ENCODE data around the gene NEK2. TPM values are rescaled to one million over a fixed set of nuclear protein-coding genes. Genes with fewer than 3 reads are reported as not detected.
"Not testable (repeated sequence)": the region's sequence is repeated elsewhere in the genome, so short reads cannot be mapped to it uniquely, and the experiment has no call there.

Gene NEK2
- total RNA-seq, 1 experiment from 2014 or later, result 44.5 TPM

- CTCF ChIA-PET, result interaction anchor here (0.6 to 18.0 kb wide), 14 partner anchors 9 to 791 kb away, joined by 3 to 242 read pairs (median 6); partner anchors contain the start of genes DTL, INTS7 and NEK2
- peaks cover 3% of the 10 kb centered on the region for H3K4me1 Mint-ChIP-seq (ENCODE audit: insufficient read depth, unreplicated experiment)
- POLR2A ChIA-PET, result interaction anchor here (0.7 to 2.9 kb wide), 3 partner anchors 256 to 349 kb away, joined by 3 to 10 read pairs (median 3); partner anchors contain the start of genes DTL and INTS7
Measured at GRCh38 chr1:211685823-211686222, 10.4 kb upstream of the NEK2 start.

GRCh38 chr1:211684791-211685190 is 9.4 kb upstream of the NEK2 start:
- Mint-ChIP-seq H3K27me3 (ENCODE audit: insufficient read depth, unreplicated experiment) (peaks cover 12% of the 10 kb centered on the region), H3K9me3 (ENCODE audit: unreplicated experiment) (no peaks in the 10 kb centered on the region), H3K4me1 (ENCODE audit: insufficient read depth, unreplicated experiment) (peaks cover 8% of the 10 kb centered on the region), H3K4me3 (ENCODE audit: unreplicated experiment) (no peak overlapping the region), H3K27ac (ENCODE audit: low read depth, unreplicated experiment) (no peak overlapping the region), H3K36me3 (ENCODE audit: insufficient read depth, unreplicated experiment) (no peaks in the 10 kb centered on the region)
- intact Hi-C loops (cut with micrococcal nuclease), result loop anchor here (5.0 kb wide), 2 partner anchors 148 to 608 kb away; partner anchors contain the start of gene LPGAT1
- no TSS peak for BruUV-seq (replicated peaks)
- no peak for DNase-seq (ENCODE audit: unreplicated experiment)
- ChIA-PET CTCF (interaction anchor here (0.5 to 18.0 kb wide), 22 partner anchors 10 to 773 kb away, joined by 3 to 242 read pairs (median 3); partner anchors contain the start of genes DTL, INTS7 and NEK2), POLR2A (interaction anchor here (0.6 to 2.9 kb wide), 4 partner anchors 10 to 1105 kb away, joined by 3 to 10 read pairs (median 3); partner anchors contain the start of genes DTL and INTS7)
- no peak for TF ChIP-seq CTCF (IDR thresholded peaks at IDR 0.05; ENCODE audit: unreplicated experiment)

More at GRCh38 chr1:211685823-211686222, 10.4 kb upstream of the NEK2 start:
- Mint-ChIP-seq H3K27me3 (ENCODE audit: insufficient read depth, unreplicated experiment) (peaks cover 12% of the 10 kb centered on the region), H3K27ac (ENCODE audit: low read depth, unreplicated experiment) (no peak overlapping the region), H3K4me3 (ENCODE audit: unreplicated experiment) (no peak overlapping the region), H3K9me3 (ENCODE audit: unreplicated experiment) (no peaks in the 10 kb centered on the region), H3K36me3 (ENCODE audit: insufficient read depth, unreplicated experiment) (no peaks in the 10 kb centered on the region)
- no TSS peak for BruUV-seq (replicated peaks)
- DNase-seq (ENCODE audit: unreplicated experiment), result no peak
- no peak for TF ChIP-seq CTCF (IDR thresholded peaks at IDR 0.05; ENCODE audit: unreplicated experiment)
- intact Hi-C loops (cut with micrococcal nuclease), result no loop called here

- intact Hi-C loops (cut with micrococcal nuclease), result loop anchor here (5.0 kb wide), 2 partner anchors 148 to 608 kb away; partner anchors contain the start of gene LPGAT1
- no peak for TF ChIP-seq CTCF (IDR thresholded peaks at IDR 0.05; ENCODE audit: unreplicated experiment)
- Mint-ChIP-seq H3K27ac (ENCODE audit: low read depth, unreplicated experiment) (no peak overlapping the region), H3K36me3 (ENCODE audit: insufficient read depth, unreplicated experiment) (no peaks in the 10 kb centered on the region), H3K4me3 (ENCODE audit: unreplicated experiment) (no peak overlapping the region), H3K4me1 (ENCODE audit: insufficient read depth, unreplicated experiment) (peaks cover 8% of the 10 kb centered on the region), H3K9me3 (ENCODE audit: unreplicated experiment) (no peaks in the 10 kb centered on the region), H3K27me3 (ENCODE audit: insufficient read depth, unreplicated experiment) (peaks cover 12% of the 10 kb centered on the region)
- ChIA-PET CTCF (interaction anchor here (0.5 to 18.0 kb wide), 16 partner anchors 14 to 1109 kb away, joined by 3 to 242 read pairs (median 4); partner anchors contain the start of genes DTL and INTS7), POLR2A (interaction anchor here (0.6 to 2.9 kb wide), 4 partner anchors 10 to 1106 kb away, joined by 3 to 10 read pairs (median 3); partner anchors contain the start of genes DTL and INTS7)
- no peak for DNase-seq (ENCODE audit: unreplicated experiment)
- no TSS peak for BruUV-seq (replicated peaks)
Measured at GRCh38 chr1:211684331-211684730, 8.9 kb upstream of the NEK2 start.

- H3K36me3 Mint-ChIP-seq (ENCODE audit: insufficient read depth, unreplicated experiment), result no peaks in the 10 kb centered on the region
- no peak for DNase-seq (ENCODE audit: unreplicated experiment)
- intact Hi-C loops (cut with micrococcal nuclease), result loop anchor here (5.0 kb wide), 2 partner anchors 149 to 609 kb away; partner anchors contain the start of gene LPGAT1
- H3K9me3 Mint-ChIP-seq (ENCODE audit: unreplicated experiment), result no peaks in the 10 kb centered on the region
- TF ChIP-seq CTCF (IDR thresholded peaks at IDR 0.05; ENCODE audit: unreplicated experiment), result no peak
- peaks cover 9% of the 10 kb centered on the region for H3K27me3 Mint-ChIP-seq (ENCODE audit: insufficient read depth, unreplicated experiment)
- no TSS peak for BruUV-seq (replicated peaks)
- H3K27ac Mint-ChIP-seq (ENCODE audit: low read depth, unreplicated experiment), result no peak overlapping the region
- peaks cover 8% of the 10 kb centered on the region for H3K4me1 Mint-ChIP-seq (ENCODE audit: insufficient read depth, unreplicated experiment)
- CTCF ChIA-PET, result interaction anchor here (0.5 to 18.0 kb wide), 20 partner anchors 9 to 1110 kb away, joined by 3 to 242 read pairs (median 8); partner anchors contain the start of genes DTL and INTS7
- POLR2A ChIA-PET, result interaction anchor here (0.7 to 3.5 kb wide), 6 partner anchors 14 to 352 kb away, joined by 3 to 43 read pairs (median 4); partner anchors contain the start of genes DTL and INTS7
- no peak overlapping the region for H3K4me3 Mint-ChIP-seq (ENCODE audit: unreplicated experiment)
Measured at GRCh38 chr1:211683396-211684297, 8.2 kb upstream of the NEK2 start.

GRCh38 chr1:211682186-211682585 is 6.8 kb upstream of the NEK2 start:
- CTCF ChIA-PET, result interaction anchor here (0.6 to 18.0 kb wide), 29 partner anchors 11 to 1865 kb away, joined by 3 to 242 read pairs (median 6); partner anchors contain the start of genes DTL and INTS7
- H3K27me3 Mint-ChIP-seq (ENCODE audit: insufficient read depth, unreplicated experiment); H3K9me3 Mint-ChIP-seq (ENCODE audit: unreplicated experiment); H3K36me3 Mint-ChIP-seq (ENCODE audit: insufficient read depth, unreplicated experiment); BruUV-seq (replicated peaks); H3K4me3 Mint-ChIP-seq (ENCODE audit: unreplicated experiment); H3K4me1 Mint-ChIP-seq (ENCODE audit: insufficient read depth, unreplicated experiment); DNase-seq (ENCODE audit: unreplicated experiment); H3K27ac Mint-ChIP-seq (ENCODE audit: low read depth, unreplicated experiment): not testable (repeated sequence)
- intact Hi-C loops (cut with micrococcal nuclease), result loop anchor here (5.0 kb wide), 2 partner anchors 150 to 610 kb away; partner anchors contain the start of gene LPGAT1
- POLR2A ChIA-PET, result interaction anchor here (1.1 to 3.5 kb wide), 5 partner anchors 15 to 774 kb away, joined by 3 to 43 read pairs (median 4); partner anchors contain the start of genes DTL and INTS7
